Measurements from ENCODE around the gene TOPAZ1. TPM values are rescaled to one million over a fixed set of nuclear protein-coding genes. Genes with fewer than 3 reads are reported as not detected.

TOPAZ1 gene
- polyA plus RNA-seq, 6 donors from 2014 or later = not detected

DNA sequence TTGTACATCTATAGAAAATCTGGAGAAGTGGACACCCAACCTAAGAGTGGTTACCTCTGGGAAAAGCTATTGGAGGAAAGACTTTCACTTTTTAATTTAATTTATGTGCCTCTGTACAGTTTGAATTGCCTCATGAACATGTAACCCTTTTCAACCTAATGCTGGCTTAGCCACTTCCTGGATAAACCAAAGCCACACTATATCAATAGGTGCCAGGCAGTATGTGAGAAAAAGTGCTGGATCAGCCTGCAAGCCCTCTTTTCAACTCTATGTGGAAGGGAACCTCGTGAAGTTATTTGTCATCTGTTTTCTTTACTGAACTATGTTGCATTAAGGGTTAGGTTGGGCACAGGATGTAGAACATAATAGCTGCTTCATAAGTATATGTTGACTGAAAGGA is 9.3 kb upstream of the TOPAZ1 start:
- Mint-ChIP-seq H3K4me3 (no peak overlapping the region), H3K4me1 (peaks cover 5 to 6% (median 6%) of the 10 kb centered on the region in 3 donors), H3K27me3 (peaks cover 0 to 19% (median 7%) of the 10 kb centered on the region in 3 donors), H3K27ac (no peak overlapping the region), H3K36me3 (no peaks in the 10 kb centered on the region), H3K9me3 (no peaks in the 10 kb centered on the region)
- ATAC-seq (ENCODE audit: low read depth in 2 of 2) = no peak
- DNase-seq = no peak

DNA sequence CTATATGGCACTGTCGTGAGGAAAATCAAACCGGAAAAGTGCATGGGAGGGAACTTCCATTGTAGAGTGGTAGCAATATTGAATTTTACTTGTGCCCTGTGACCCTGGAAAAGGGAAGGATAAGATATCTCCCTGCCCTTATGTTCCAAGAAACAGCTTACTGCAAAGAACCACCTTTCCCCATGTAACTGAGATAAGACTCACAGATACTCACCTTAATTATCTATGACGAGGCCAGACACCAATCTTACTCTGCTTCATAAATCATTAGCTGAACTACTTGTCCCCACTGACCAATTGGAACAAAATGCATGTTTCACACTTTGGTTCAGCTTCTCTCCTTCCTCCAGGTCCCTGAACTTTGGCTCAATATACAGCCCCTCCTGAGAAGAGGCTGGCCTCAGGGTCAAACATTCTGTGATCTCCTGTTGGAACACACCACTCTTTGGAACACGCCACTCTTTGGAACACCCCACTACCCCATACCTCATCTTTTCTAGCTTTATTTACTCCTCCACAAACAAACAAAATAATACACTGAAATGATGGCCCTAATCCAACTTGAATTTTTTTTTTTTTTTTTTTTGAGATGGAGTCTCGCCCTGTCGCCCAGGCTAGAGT is 6.9 kb upstream of the TOPAZ1 start:
- no peaks in the 10 kb centered on the region for H3K36me3 Mint-ChIP-seq
- ATAC-seq (ENCODE audit: low read depth in 2 of 2) (no peak), DNase-seq (no peak)
- H3K27ac Mint-ChIP-seq = no peak overlapping the region
- no peaks in the 10 kb centered on the region for H3K9me3 Mint-ChIP-seq
- H3K4me1 Mint-ChIP-seq = peaks cover 5 to 6% (median 6%) of the 10 kb centered on the region in 3 donors
- H3K4me3 Mint-ChIP-seq = peak overlapping the region in 1 of 8 donors; percentile 53
- peaks cover 0 to 19% (median 9%) of the 10 kb centered on the region in 3 donors for H3K27me3 Mint-ChIP-seq

DNA sequence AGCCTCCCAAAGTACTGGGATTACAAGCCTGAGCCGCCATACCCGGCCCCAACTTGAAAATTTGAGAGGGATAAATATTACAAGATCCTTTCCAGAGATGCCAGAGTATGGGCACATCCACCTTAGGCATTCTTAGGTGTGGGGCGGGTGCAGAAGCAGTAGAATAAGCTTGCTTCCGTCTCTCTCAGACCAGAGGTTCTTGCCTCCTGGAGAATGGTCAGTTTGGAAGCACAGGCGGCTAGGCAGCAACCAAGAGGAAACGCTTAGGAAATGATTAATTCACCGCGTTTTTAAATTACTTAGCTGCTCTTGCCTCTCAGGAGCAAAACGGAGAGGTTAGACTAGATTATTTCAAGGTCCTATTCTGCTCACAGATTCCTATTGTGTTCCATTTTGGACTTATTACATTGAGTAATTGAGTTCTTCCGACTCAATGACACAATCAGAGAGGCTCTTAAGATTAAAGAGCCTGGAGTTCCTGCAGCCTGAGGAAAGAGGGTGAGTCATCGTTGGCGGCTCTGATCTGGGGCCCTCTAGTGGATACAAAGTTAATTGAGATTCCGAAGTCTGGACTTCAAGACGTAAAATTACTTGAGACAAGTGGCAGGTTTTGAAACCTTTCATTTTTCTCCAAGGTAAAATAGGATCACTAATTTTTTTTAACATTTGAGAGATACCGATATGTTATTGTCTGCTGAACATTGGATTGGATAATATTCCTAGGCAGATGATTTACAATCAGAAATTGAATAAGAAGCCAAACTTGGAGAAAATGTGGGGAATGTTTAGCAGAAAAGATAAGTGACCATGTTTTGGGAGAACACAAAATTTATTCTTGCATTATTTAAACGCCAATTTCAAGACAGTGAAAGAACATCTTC is 5.8 kb upstream of the TOPAZ1 start:
- Mint-ChIP-seq H3K4me1 (peaks cover 5 to 6% (median 6%) of the 10 kb centered on the region in 3 donors), H3K27ac (no peak overlapping the region), H3K36me3 (no peaks in the 10 kb centered on the region), H3K27me3 (peaks cover 0 to 20% (median 9%) of the 10 kb centered on the region in 3 donors), H3K4me3 (no peak overlapping the region), H3K9me3 (no peaks in the 10 kb centered on the region)
- DNase-seq = peak; percentile 13
- peak in 1 of 2 donors; percentile 56 for ATAC-seq (ENCODE audit: low read depth in 2 of 2)

DNA sequence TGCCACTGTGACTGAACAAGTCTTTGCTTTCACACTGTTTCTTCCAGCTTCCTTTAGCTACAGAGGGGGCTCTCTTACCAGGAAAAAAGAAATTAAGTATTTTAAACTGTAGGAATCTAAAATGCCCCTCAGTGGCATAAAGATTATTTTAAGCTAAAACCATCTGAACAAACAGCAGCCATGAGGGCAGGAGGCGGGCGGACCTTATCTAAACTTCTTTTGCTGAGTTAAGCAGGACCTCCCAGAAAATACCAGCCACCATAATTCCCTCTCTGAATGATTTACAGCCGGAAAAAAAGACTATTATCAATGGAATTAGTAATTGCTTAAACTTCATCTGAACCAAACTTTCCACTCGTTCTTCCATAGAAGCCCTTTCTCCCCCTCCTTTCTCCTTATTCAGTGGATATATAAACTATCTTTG is 5.2 kb upstream of the TOPAZ1 start:
- no peaks in the 10 kb centered on the region for H3K36me3 Mint-ChIP-seq
- H3K4me3 Mint-ChIP-seq = no peak overlapping the region
- DNase-seq = no peak
- peaks cover 5 to 6% (median 6%) of the 10 kb centered on the region in 3 donors for H3K4me1 Mint-ChIP-seq
- no peak for ATAC-seq (ENCODE audit: low read depth in 2 of 2)
- peaks cover 0 to 24% (median 9%) of the 10 kb centered on the region in 3 donors for H3K27me3 Mint-ChIP-seq
- H3K27ac Mint-ChIP-seq = no peak overlapping the region
- H3K9me3 Mint-ChIP-seq = no peaks in the 10 kb centered on the region

DNA sequence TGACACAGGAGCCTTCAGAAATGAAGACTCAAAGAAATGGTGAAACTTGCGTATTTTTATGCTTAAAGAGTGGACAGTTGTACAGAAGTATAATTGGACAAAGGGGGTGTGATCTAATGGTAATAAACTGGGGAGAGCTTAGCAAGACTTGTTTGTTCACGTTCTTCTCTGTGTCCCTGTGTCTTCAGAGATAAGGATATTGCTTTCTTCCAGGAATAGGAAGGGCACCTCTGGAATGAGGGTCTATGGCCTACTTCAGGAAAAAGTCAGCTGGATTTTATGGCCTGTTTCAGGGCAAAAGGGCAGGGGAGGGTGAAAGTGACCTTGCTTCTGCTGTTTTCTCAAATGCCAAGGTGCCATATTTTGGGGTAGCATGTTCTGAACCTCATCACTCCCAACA is 4.5 kb upstream of the TOPAZ1 start:
- Mint-ChIP-seq H3K36me3 (no peaks in the 10 kb centered on the region), H3K4me1 (peaks cover 5 to 6% (median 6%) of the 10 kb centered on the region in 3 donors), H3K27me3 (peaks cover 0 to 24% (median 9%) of the 10 kb centered on the region in 3 donors), H3K27ac (no peak overlapping the region), H3K9me3 (no peaks in the 10 kb centered on the region), H3K4me3 (no peak overlapping the region)
- DNase-seq (no peak), ATAC-seq (ENCODE audit: low read depth in 2 of 2) (no peak)

DNA sequence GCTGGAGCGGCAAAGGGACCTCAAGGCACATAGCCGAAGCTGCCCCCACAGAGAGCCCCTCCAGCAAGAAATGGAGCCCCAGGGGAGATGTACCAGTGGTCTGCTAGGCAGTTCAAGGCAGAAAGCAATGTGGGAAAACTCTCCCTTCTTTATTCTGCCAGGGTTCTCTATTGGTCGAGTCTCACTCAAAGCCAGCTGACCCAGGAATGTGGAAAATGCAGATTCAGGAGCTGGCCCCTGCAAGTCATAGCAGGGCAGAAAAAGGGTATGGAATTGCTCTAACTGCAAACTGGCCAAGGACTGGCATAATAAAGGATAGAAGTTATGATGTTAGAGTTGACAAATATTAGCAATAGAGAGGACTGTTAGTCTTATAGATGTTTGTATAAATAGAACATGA is 4.0 kb upstream of the TOPAZ1 start:
- peaks cover 0 to 24% (median 9%) of the 10 kb centered on the region in 3 donors for H3K27me3 Mint-ChIP-seq
- H3K4me3 Mint-ChIP-seq = no peak overlapping the region
- no peak overlapping the region for H3K27ac Mint-ChIP-seq
- DNase-seq (no peak), ATAC-seq (ENCODE audit: low read depth in 2 of 2) (no peak)
- no peaks in the 10 kb centered on the region for H3K9me3 Mint-ChIP-seq
- no peaks in the 10 kb centered on the region for H3K36me3 Mint-ChIP-seq
- peaks cover 5 to 6% (median 6%) of the 10 kb centered on the region in 3 donors for H3K4me1 Mint-ChIP-seq

DNA sequence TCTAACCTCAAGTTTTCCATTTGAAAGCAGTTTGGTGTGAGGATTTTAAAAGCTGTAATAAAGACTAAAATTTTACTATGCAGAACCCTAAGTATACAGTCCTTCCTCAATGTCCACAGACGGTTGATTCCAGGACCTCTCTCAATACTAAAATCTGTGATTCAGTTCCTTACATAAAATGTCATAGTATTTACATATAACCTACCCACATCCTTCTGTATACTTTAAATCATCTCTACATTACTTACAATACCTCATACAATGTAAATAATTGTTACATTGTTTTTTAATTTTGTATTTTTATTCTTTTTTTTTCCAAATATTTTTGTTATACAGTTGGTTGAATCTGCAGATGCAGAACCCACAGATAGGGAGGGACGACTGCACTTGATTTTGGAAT is 2.8 kb upstream of the TOPAZ1 start:
- ATAC-seq (ENCODE audit: low read depth in 2 of 2) = no peak
- H3K4me3 Mint-ChIP-seq = no peak overlapping the region
- H3K27ac Mint-ChIP-seq = no peak overlapping the region
- DNase-seq = no peak
- H3K9me3 Mint-ChIP-seq = no peaks in the 10 kb centered on the region
- H3K36me3 Mint-ChIP-seq = no peaks in the 10 kb centered on the region
- peaks cover 5 to 24% (median 9%) of the 10 kb centered on the region in 3 donors for H3K27me3 Mint-ChIP-seq
- H3K4me1 Mint-ChIP-seq = peaks cover 5 to 6% (median 6%) of the 10 kb centered on the region in 3 donors

DNA sequence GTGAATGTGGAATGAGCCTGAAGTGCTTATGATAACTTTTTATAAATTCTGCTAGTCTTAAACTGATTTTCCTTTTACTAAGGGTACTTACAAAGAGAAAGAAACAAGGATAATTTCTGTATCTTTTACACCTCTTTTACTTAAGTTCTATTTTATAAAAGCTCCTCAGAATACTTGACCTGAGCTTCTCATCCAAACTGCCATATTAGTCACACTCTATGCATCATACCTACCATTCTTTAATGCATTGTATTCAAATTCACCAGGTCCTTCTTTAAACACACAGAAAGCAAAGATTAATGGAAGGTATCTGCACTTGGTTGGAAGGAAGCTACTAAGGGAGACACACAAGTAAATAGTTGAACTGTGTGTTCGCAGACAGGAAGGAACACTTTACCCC is 1.6 kb upstream of the TOPAZ1 start:
- H3K27me3 Mint-ChIP-seq = peaks cover 6 to 20% (median 9%) of the 10 kb centered on the region in 3 donors
- DNase-seq (no peak), ATAC-seq (ENCODE audit: low read depth in 2 of 2) (no peak)
- H3K4me1 Mint-ChIP-seq = peaks cover 5 to 6% (median 6%) of the 10 kb centered on the region in 3 donors
- no peaks in the 10 kb centered on the region for H3K36me3 Mint-ChIP-seq
- no peak overlapping the region for H3K4me3 Mint-ChIP-seq
- peaks cover 0 to 3% (median 0%) of the 10 kb centered on the region in 7 donors for H3K9me3 Mint-ChIP-seq
- no peak overlapping the region for H3K27ac Mint-ChIP-seq

DNA sequence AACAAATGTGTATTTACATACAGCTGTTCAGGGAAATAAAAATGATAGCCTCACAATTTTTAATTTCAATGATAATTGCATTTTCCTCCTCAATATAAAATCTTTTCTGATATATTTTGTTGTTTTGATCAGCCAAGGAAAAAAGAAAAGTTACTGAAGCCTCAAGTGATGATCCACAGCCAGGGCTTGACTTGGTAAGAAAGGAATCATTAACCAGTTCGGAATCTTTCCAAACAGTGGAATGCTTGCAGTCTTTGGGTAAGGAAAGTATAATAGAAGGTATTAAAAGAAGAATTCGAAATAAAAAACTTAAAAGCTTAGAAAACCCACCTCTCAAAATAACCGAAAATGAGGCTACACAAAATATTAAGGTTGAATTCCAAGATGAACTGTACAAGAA is 1.0 kb downstream of the TOPAZ1 start:
- Mint-ChIP-seq H3K27ac (no peak overlapping the region), H3K27me3 (peaks cover 0 to 11% (median 9%) of the 10 kb centered on the region in 3 donors), H3K4me3 (no peak overlapping the region), H3K36me3 (no peaks in the 10 kb centered on the region), H3K9me3 (peaks cover 0 to 10% (median 5%) of the 10 kb centered on the region in 7 donors), H3K4me1 (no peaks in the 10 kb centered on the region)
- DNase-seq (no peak), ATAC-seq (ENCODE audit: low read depth in 2 of 2) (no peak)

DNA sequence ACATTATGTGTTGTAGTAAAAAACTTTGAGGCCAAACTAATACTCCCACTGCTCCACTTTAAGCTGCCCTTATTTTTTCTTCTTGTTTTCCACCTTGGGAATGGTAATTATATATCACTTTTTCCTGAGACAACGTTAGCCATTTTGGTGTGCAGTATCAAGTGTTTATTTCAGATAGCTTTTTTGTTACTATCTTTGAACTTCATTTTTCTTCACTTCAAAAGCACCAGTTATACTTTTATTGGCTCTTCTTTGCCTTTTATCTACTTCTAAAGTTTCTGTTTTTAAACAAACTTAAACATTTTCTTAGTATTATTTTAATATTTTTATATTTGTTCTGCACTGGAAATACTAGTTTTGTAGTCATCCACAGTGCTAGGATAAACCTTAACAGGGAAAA is 6.5 kb downstream of the TOPAZ1 start:
- Mint-ChIP-seq H3K9me3 (peaks cover 0 to 30% (median 18%) of the 10 kb centered on the region in 7 donors), H3K27me3 (peaks cover 8 to 16% (median 15%) of the 10 kb centered on the region in 3 donors), H3K4me1 (no peaks in the 10 kb centered on the region)

DNA sequence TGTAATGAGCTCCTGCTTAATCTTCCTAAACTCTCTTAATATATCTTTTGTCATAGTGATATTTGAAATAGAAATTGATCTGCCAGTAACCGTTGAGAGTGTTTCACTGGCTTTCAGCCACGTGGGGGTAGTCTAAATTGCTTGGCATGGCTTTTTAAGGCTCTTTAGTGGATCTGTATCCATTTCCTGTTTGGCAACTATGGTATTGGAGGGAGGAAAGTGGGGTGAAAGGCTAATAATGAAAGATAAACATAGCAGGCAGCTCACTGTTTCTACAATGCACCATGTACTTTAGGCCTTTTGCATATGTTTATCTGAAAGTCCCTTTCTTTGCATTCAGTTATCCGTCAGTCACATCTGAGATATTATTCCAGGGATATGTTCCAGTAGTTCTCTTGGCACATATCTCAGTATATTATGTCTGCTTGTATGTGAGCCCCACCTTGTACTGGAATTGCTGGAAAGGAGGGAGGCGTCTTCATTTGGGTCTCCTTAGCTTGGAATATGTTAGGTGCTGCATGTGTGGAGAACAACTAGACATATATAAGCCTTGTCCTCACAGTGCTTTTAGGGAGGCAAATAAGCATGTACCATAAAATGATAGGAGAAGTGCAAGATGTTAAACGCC is 10.8 kb downstream of the TOPAZ1 start:
- Mint-ChIP-seq H3K27ac (no peak overlapping the region), H3K27me3 (peaks cover 5 to 14% (median 8%) of the 10 kb centered on the region in 3 donors), H3K4me1 (no peaks in the 10 kb centered on the region), H3K9me3 (peaks cover 0 to 23% (median 15%) of the 10 kb centered on the region in 7 donors), H3K36me3 (peaks cover 0 to 10% of the 10 kb centered on the region in 2 donors), H3K4me3 (no peak overlapping the region)
- ATAC-seq (ENCODE audit: low read depth in 2 of 2) (no peak), DNase-seq (no peak)

More for the DNA sequence above, 6.5 kb downstream of the TOPAZ1 start:
- Mint-ChIP-seq H3K27ac (no peak overlapping the region), H3K4me3 (no peak overlapping the region), H3K36me3 (peaks cover 0 to 10% of the 10 kb centered on the region in 2 donors)
- ATAC-seq (ENCODE audit: low read depth in 2 of 2) (no peak), DNase-seq (no peak)

DNA sequence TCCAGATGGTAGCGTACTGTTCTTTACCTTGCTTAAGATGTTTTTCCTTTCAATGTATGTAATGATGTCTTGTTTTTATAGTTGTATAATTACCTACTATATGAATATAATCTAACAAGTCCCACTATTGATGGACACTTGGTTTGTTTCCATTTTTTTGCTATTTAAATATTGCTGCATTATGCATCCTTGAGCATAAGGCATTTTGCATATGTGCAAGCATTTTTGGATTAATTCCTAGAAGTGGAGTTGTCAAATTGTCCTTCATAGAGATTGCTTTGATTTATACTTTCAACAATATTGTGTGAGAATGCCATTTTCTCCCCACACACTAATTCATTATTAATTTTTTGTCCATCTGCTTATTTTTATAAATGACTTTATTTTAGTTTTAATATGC is 17.7 kb downstream of the TOPAZ1 start:
- DNase-seq = no peak
- peaks cover 0 to 4% (median 0%) of the 10 kb centered on the region in 7 donors for H3K9me3 Mint-ChIP-seq
- H3K36me3 Mint-ChIP-seq = no peaks in the 10 kb centered on the region
- no peaks in the 10 kb centered on the region for H3K4me1 Mint-ChIP-seq
- no peak overlapping the region for H3K27ac Mint-ChIP-seq
- no peak for ATAC-seq (ENCODE audit: low read depth in 2 of 2)
- peaks cover 0 to 9% (median 7%) of the 10 kb centered on the region in 3 donors for H3K27me3 Mint-ChIP-seq
- no peak overlapping the region for H3K4me3 Mint-ChIP-seq

DNA sequence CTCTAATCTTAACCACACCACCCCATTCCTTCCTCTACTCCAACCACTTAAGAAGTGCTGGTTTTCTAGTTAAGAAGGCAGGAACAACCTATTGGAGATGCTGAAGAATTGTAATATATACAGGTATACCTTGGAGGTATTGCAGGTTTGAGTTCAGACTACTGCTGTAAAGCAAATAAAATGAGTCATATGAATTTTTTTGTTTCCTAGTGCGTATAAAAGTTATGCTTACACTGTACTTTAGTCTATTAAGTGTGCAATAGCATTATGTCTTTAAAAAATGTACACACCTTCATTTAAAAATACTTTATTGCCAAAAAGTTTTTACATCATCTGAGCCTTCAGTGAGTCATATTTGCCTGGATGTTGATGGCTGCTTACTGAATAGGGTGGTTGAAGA is 22.5 kb downstream of the TOPAZ1 start:
- DNase-seq = no peak
- no peak overlapping the region for H3K4me3 Mint-ChIP-seq
- ATAC-seq (ENCODE audit: low read depth in 2 of 2) = no peak
- H3K27me3 Mint-ChIP-seq = peaks cover 0 to 9% (median 7%) of the 10 kb centered on the region in 3 donors
- no peak overlapping the region for H3K27ac Mint-ChIP-seq
- no peaks in the 10 kb centered on the region for H3K4me1 Mint-ChIP-seq
- H3K9me3 Mint-ChIP-seq = peaks cover 0 to 4% (median 2%) of the 10 kb centered on the region in 7 donors
- no peaks in the 10 kb centered on the region for H3K36me3 Mint-ChIP-seq
